ENCODE data around the gene MVD.

MVD gene

DNA sequence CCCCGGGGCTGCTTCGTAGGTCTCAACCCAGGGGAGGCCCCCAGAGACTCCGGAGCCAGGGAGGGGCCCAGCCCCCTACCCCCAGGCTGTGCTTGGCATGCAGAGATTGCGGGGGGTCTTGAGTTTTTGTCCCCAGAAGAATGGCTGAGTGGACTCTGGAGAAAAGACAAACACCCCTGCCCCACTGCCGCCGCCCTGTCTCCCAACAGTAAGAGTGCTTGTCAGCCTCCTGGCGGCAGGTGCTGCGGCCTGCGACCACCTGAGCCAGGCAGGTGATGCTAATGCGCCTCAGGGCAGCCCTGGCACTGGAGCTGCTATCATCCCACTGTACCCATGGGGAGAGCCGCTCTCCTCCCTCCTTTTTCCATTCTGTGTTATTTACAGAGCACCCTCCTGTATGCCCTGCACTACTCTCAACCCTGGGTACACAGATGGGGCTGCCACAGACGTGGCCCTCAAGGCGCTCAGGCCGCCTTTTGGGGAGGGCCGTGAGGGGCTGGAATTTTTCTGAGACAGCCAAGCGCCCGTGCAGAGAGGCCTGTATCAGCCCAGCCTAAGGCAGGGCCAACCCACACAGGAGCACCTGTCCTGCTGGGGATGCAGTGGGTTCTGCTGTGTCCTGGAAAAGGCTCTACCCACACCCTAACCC is 27.1 kb downstream of the MVD start:
- no peak for TF ChIP-seq ZFX (IDR thresholded peaks at IDR 0.05; ENCODE audit: borderline replicate concordance)
- TF ChIP-seq, protein P1, sequence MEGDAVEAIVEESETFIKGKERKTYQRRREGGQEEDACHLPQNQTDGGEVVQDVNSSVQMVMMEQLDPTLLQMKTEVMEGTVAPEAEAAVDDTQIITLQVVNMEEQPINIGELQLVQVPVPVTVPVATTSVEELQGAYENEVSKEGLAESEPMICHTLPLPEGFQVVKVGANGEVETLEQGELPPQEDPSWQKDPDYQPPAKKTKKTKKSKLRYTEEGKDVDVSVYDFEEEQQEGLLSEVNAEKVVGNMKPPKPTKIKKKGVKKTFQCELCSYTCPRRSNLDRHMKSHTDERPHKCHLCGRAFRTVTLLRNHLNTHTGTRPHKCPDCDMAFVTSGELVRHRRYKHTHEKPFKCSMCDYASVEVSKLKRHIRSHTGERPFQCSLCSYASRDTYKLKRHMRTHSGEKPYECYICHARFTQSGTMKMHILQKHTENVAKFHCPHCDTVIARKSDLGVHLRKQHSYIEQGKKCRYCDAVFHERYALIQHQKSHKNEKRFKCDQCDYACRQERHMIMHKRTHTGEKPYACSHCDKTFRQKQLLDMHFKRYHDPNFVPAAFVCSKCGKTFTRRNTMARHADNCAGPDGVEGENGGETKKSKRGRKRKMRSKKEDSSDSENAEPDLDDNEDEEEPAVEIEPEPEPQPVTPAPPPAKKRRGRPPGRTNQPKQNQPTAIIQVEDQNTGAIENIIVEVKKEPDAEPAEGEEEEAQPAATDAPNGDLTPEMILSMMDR (IDR thresholded peaks at IDR 0.05): no peak
- no peak overlapping the region for H3K27ac ChIP-seq

- TF ChIP-seq ZFX (IDR thresholded peaks at IDR 0.05; ENCODE audit: borderline replicate concordance): no peak
- TF ChIP-seq, protein P1 (IDR thresholded peaks at IDR 0.05): no peak
- H3K27ac ChIP-seq: no peak overlapping the region
Observed at GRCh38 chr16:88634994-88635670, 27.8 kb downstream of the MVD start.

- H3K27ac ChIP-seq: no peak overlapping the region
- TF ChIP-seq, protein P1 (IDR thresholded peaks at IDR 0.05): no peak
- TF ChIP-seq ZFX (IDR thresholded peaks at IDR 0.05; ENCODE audit: borderline replicate concordance): no peak
Observed at GRCh38 chr16:88634141-88634993, 28.5 kb downstream of the MVD start.

DNA sequence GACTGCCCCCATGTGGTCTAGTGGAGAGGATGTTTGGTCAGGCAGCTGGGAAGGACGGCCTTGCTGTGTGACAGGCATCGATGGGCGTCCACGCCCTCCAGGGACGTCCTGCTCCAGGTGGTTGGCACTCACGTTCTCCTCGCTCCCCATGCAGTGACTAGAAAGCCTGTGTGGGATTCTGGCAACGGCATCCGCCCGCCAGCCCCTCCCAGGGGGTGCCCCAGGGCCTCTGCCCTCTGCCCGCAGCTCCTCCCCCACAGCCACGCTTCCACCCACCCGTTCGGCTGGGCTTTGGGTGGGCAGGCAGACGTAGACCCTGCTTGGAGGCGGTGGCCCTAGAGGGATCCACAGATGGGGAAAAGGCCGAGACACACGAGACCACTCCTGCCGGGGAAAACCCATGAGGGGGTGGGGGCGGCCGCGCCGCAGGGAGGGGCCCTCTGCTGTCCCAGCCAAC is 29.2 kb downstream of the MVD start:
- TF ChIP-seq, protein P1 (IDR thresholded peaks at IDR 0.05): peak; percentile 43; the same call in 1 of the 2 replicates
- TF ChIP-seq ZFX (IDR thresholded peaks at IDR 0.05; ENCODE audit: borderline replicate concordance): no peak
- H3K27ac ChIP-seq: no peak overlapping the region

GRCh38 chr16:88632587-88632930 is 30.3 kb downstream of the MVD start:
- H3K27ac ChIP-seq: no peak overlapping the region
- TF ChIP-seq, protein P1 (IDR thresholded peaks at IDR 0.05): no peak
- no peak for TF ChIP-seq ZFX (IDR thresholded peaks at IDR 0.05; ENCODE audit: borderline replicate concordance)

GRCh38 chr16:88631920-88632586 is 30.8 kb downstream of the MVD start:
- TF ChIP-seq, protein P1 (IDR thresholded peaks at IDR 0.05): no peak
- no peak for TF ChIP-seq ZFX (IDR thresholded peaks at IDR 0.05; ENCODE audit: borderline replicate concordance)
- no peak overlapping the region for H3K27ac ChIP-seq
